Neutrophil (primary cell): ENCODE data around the gene SPAG17.

Experiments
- H3K27ac ChIP-seq: fragments of 200-600 bp; sonication (generic); 2 replicates; pipeline ENCODE4 v1.5.1; 2016; ENCODE audit warnings: mild to moderate bottlenecking, moderate library complexity
- H3K27me3 ChIP-seq: fragments of 200-600 bp; sonication (generic); 2 replicates; pipeline ENCODE4 v1.6.0; 2016; ENCODE audit warnings: mild to moderate bottlenecking
- H3K36me3 ChIP-seq: fragments of 200-600 bp; sonication (generic); 2 replicates; pipeline ENCODE4 v1.5.1; 2017
- H3K4me1 ChIP-seq, 2 experiments: fragments of 200-600 bp in 1 of 2; sonication (generic) in 1 of 2; 1 replicate in 1 of 2; 2 replicates in 1 of 2; pipeline versions ENCODE4 v1.5.1 to v1.6.1; 2013 to 2016; ENCODE audit warnings: low read depth in 1 of 2, low read length in 1 of 2, mild to moderate bottlenecking in 1 of 2, moderate library complexity in 1 of 2; ENCODE audit not compliant: control insufficient read depth in 1 of 2, insufficient read depth in 1 of 2
- H3K4me3 ChIP-seq, 2 experiments: fragments of 200-600 bp in 1 of 2; sonication (generic) in 1 of 2; 1 replicate in 1 of 2; 2 replicates in 1 of 2; pipeline ENCODE4 v1.5.1; 2013 to 2016; ENCODE audit warnings: low read depth in 1 of 2, low read length in 1 of 2, mild to moderate bottlenecking in 1 of 2, moderate library complexity in 1 of 2
- H3K9me3 ChIP-seq: fragments of 200-600 bp; sonication (generic); 2 replicates; pipeline ENCODE4 v1.5.1; 2016
- CTCF ChIP-seq: fragments of 200-600 bp; sonication (generic); IDR thresholded peaks from 2 replicates; pipeline ENCODE4 v1.5.1; 2016; ENCODE audit warnings: antibody characterized with exemption

The SPAG17 gene

GRCh38 chr1:118013938-118014337, 171.1 kb downstream of the SPAG17 start:
- no peaks in the 10 kb centered on the region for H3K36me3 ChIP-seq
- no peaks in the 10 kb centered on the region for H3K27me3 ChIP-seq
- H3K27ac ChIP-seq, result no peak overlapping the region
- no peaks in the 10 kb centered on the region for H3K9me3 ChIP-seq
- TF ChIP-seq CTCF, result no peak
- no peaks in the 10 kb centered on the region for H3K4me1 ChIP-seq
- no peak overlapping the region for H3K4me3 ChIP-seq

GRCh38 chr1:118013336-118013735, 171.7 kb downstream of the SPAG17 start:
- Histone ChIP-seq H3K4me1 (no peaks in the 10 kb centered on the region), H3K9me3 (no peaks in the 10 kb centered on the region), H3K4me3 (no peak overlapping the region), H3K27me3 (no peaks in the 10 kb centered on the region), H3K36me3 (no peaks in the 10 kb centered on the region), H3K27ac (no peak overlapping the region)
- TF ChIP-seq CTCF, result no peak

GRCh38 chr1:118012515-118013124, 172.4 kb downstream of the SPAG17 start:
- Histone ChIP-seq H3K4me3 (no peak overlapping the region), H3K27ac (no peak overlapping the region), H3K27me3 (no peaks in the 10 kb centered on the region), H3K9me3 (no peaks in the 10 kb centered on the region), H3K36me3 (no peaks in the 10 kb centered on the region), H3K4me1 (no peaks in the 10 kb centered on the region)
- TF ChIP-seq CTCF, result no peak

GRCh38 chr1:118008011-118008410, 177.0 kb downstream of the SPAG17 start:
- no peaks in the 10 kb centered on the region for H3K9me3 ChIP-seq
- H3K27ac ChIP-seq, result no peak overlapping the region
- no peak overlapping the region for H3K4me3 ChIP-seq

GRCh38 chr1:118007391-118007790, 177.6 kb downstream of the SPAG17 start:
- no peaks in the 10 kb centered on the region for H3K36me3 ChIP-seq
- TF ChIP-seq CTCF, result no peak
- no peak overlapping the region for H3K27ac ChIP-seq
- H3K27me3 ChIP-seq, result no peaks in the 10 kb centered on the region
- H3K4me1 ChIP-seq, result no peaks in the 10 kb centered on the region
- H3K4me3 ChIP-seq, result no peak overlapping the region
- H3K9me3 ChIP-seq, result no peaks in the 10 kb centered on the region

More at GRCh38 chr1:118008011-118008410, 177.0 kb downstream of the SPAG17 start:
- H3K27me3 ChIP-seq, result no peaks in the 10 kb centered on the region
- H3K4me1 ChIP-seq, result no peaks in the 10 kb centered on the region
- no peak for TF ChIP-seq CTCF
- H3K36me3 ChIP-seq, result no peaks in the 10 kb centered on the region

GRCh38 chr1:118004312-118004711, 180.7 kb downstream of the SPAG17 start:
- no peak for TF ChIP-seq CTCF
- H3K27me3 ChIP-seq, result no peaks in the 10 kb centered on the region

More at GRCh38 chr1:118004312-118004711, 180.7 kb downstream of the SPAG17 start:
- Histone ChIP-seq H3K9me3 (no peaks in the 10 kb centered on the region), H3K27ac (no peak overlapping the region), H3K4me1 (no peaks in the 10 kb centered on the region), H3K4me3 (no peak overlapping the region), H3K36me3 (no peaks in the 10 kb centered on the region)
